Uterus (tissue), 2 donors: Measurements from ENCODE around the gene PRKG1.

Source experiments
- POLR2A ChIP-seq, 2 donors: fragments of 450-650 bp; IDR thresholded peaks; one replicate each; pipeline ENCODE4 v1.6.1; 2016; ENCODE audit warnings: antibody characterized with exemption in 2 of 2, mild to moderate bottlenecking in 1 of 2, moderate library complexity in 1 of 2
- TF ChIP-seq, protein P1 (sequence below), 4 experiments: fragments of 200-600 bp in 2 of 4; fragments of 450-650 bp in 2 of 4; sonication (generic) in 2 of 4; IDR thresholded peaks; one replicate each; pipeline ENCODE4 v1.5.1; 2016 to 2019; ENCODE audit warnings: antibody characterized with exemption in 4 of 4, mild to moderate bottlenecking in 2 of 4, moderate library complexity in 1 of 4

GRCh38 chr10:51789903-51790302 lies 715.6 kb downstream of the PRKG1 start:
- TF ChIP-seq, protein P1, sequence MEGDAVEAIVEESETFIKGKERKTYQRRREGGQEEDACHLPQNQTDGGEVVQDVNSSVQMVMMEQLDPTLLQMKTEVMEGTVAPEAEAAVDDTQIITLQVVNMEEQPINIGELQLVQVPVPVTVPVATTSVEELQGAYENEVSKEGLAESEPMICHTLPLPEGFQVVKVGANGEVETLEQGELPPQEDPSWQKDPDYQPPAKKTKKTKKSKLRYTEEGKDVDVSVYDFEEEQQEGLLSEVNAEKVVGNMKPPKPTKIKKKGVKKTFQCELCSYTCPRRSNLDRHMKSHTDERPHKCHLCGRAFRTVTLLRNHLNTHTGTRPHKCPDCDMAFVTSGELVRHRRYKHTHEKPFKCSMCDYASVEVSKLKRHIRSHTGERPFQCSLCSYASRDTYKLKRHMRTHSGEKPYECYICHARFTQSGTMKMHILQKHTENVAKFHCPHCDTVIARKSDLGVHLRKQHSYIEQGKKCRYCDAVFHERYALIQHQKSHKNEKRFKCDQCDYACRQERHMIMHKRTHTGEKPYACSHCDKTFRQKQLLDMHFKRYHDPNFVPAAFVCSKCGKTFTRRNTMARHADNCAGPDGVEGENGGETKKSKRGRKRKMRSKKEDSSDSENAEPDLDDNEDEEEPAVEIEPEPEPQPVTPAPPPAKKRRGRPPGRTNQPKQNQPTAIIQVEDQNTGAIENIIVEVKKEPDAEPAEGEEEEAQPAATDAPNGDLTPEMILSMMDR (IDR thresholded peaks at IDR 0.05), result no peak
- no peak for TF ChIP-seq POLR2A (IDR thresholded peaks at IDR 0.05)
